MM.1S (cell line): ENCODE results near the gene VGF.

ENCODE experiments used
- DNase-seq: peaks from one replicate; pipeline ENCODE4 v3.0.0-alpha.2; 2015
- H2AFZ ChIP-seq: fragments of 300-600 bp; sonication (generic); 2 replicates; pipeline ENCODE4 v1.6.0; 2016; ENCODE audit warnings: antibody characterized with exemption, low read length
- H3F3A ChIP-seq: fragments of 300-600 bp; sonication (generic); 2 replicates; pipeline ENCODE4 v1.6.1; 2016; ENCODE audit warnings: mild to moderate bottlenecking, antibody characterized with exemption, low read length, moderate library complexity, mixed read lengths; ENCODE audit not compliant: insufficient read depth
- H3K27ac ChIP-seq: fragments of 300-600 bp; sonication (generic); 2 replicates; pipeline ENCODE4 v1.5.1; 2016; ENCODE audit warnings: mild to moderate bottlenecking, low read length
- H3K27me3 ChIP-seq: fragments of 300-600 bp; sonication (generic); replicated peaks from 2 replicates; pipeline ENCODE4 v1.6.0; 2016; ENCODE audit warnings: low read length; ENCODE audit not compliant: insufficient read depth
- H3K36me3 ChIP-seq: fragments of 300-600 bp; sonication (generic); replicated peaks from 2 replicates; pipeline ENCODE4 v1.6.1; 2016; ENCODE audit warnings: mild to moderate bottlenecking, low read length, mixed read lengths; ENCODE audit not compliant: insufficient read depth
- H3K4me1 ChIP-seq: fragments of 300-600 bp; sonication (generic); 2 replicates; pipeline ENCODE4 v1.6.1; 2016; ENCODE audit warnings: low read length, mixed read lengths
- H3K4me2 ChIP-seq: fragments of 300-600 bp; sonication (generic); 2 replicates; pipeline ENCODE4 v1.6.0; 2016; ENCODE audit warnings: low read depth, low read length
- H3K4me3 ChIP-seq: fragments of 300-600 bp; sonication (generic); 2 replicates; pipeline ENCODE4 v1.5.1; 2016; ENCODE audit warnings: low read length, mixed read lengths
- H3K79me2 ChIP-seq: fragments of 300-600 bp; sonication (generic); 2 replicates; pipeline ENCODE4 v1.6.1; 2016; ENCODE audit warnings: mixed run types, low read length, mixed read lengths
- H3K9ac ChIP-seq: fragments of 300-600 bp; sonication (generic); 2 replicates; pipeline ENCODE4 v1.6.1; 2016; ENCODE audit warnings: low read length, mixed read lengths
- H3K9me2 ChIP-seq: fragments of 300-600 bp; sonication (generic); replicated peaks from 2 replicates; pipeline ENCODE4 v1.6.1; 2016; ENCODE audit warnings: mild to moderate bottlenecking, low read length, mixed read lengths; ENCODE audit not compliant: insufficient read depth
- H3K9me3 ChIP-seq: fragments of 300-600 bp; sonication (generic); replicated peaks from 2 replicates; pipeline ENCODE4 v1.6.1; 2016; ENCODE audit warnings: mild to moderate bottlenecking, low read length, mixed read lengths; ENCODE audit not compliant: insufficient read depth
- H4K20me1 ChIP-seq: fragments of 300-600 bp; sonication (generic); 2 replicates; pipeline ENCODE4 v1.6.1; 2016; ENCODE audit warnings: mild to moderate bottlenecking, low read length, moderate library complexity, mixed read lengths; ENCODE audit not compliant: insufficient read depth
- EZH2 ChIP-seq: fragments of 300-600 bp; sonication (generic); optimal IDR thresholded peaks from 2 replicates; pipeline ENCODE3; 2017; ENCODE audit warnings: low read depth, mild to moderate bottlenecking, antibody characterized with exemption, low read length, mixed read lengths
- EZH2phosphoT487 ChIP-seq: fragments of 300-600 bp; sonication (generic); IDR thresholded peaks from 2 replicates; pipeline ENCODE4 v1.6.1; 2018; ENCODE audit warnings: antibody characterized with exemption, low read length
- TF ChIP-seq, protein P1 (sequence below): fragments of 300-600 bp; sonication (generic); IDR thresholded peaks from 2 replicates; pipeline ENCODE4 v1.5.1; 2016; ENCODE audit warnings: antibody characterized with exemption, low read length, mixed read lengths

VGF gene

GRCh38 chr7:101153969-101154692 lies 11.2 kb downstream of the VGF start, which contains the start of gene AP1S1:
Gene AP1S1, plus strand, starts transcription at chr7:101154476. Its CDS starts 39 bp downstream, at chr7:101154515.
- Histone ChIP-seq H3K9me2 (no peaks in the 10 kb centered on the region), H3K9me3 (no peaks in the 10 kb centered on the region), H3K4me1 (peaks cover 9% of the 10 kb centered on the region; the same call in 1 of the 2 replicates), H3K36me3 (no peaks in the 10 kb centered on the region), H2AFZ (peak within 1 kb of the TSS; percentile 90), H3K4me3 (peak within 1 kb of the TSS; percentile 86), H3K4me2 (peak within 1 kb of the TSS; percentile 83; the same call in 1 of the 2 replicates), H3K27me3 (peaks cover 42% of the 10 kb centered on the region), H3K9ac (peak within 1 kb of the TSS; percentile 64; the same call in 1 of the 2 replicates), H3F3A (no peaks in the 10 kb centered on the region), H3K27ac (no peak within 1 kb of the TSS), H3K79me2 (no peaks in the 10 kb centered on the region), H4K20me1 (no peaks in the 10 kb centered on the region)
- TF ChIP-seq EZH2phosphoT487 (no peak), EZH2 (no peak)
- TF ChIP-seq, protein P1, sequence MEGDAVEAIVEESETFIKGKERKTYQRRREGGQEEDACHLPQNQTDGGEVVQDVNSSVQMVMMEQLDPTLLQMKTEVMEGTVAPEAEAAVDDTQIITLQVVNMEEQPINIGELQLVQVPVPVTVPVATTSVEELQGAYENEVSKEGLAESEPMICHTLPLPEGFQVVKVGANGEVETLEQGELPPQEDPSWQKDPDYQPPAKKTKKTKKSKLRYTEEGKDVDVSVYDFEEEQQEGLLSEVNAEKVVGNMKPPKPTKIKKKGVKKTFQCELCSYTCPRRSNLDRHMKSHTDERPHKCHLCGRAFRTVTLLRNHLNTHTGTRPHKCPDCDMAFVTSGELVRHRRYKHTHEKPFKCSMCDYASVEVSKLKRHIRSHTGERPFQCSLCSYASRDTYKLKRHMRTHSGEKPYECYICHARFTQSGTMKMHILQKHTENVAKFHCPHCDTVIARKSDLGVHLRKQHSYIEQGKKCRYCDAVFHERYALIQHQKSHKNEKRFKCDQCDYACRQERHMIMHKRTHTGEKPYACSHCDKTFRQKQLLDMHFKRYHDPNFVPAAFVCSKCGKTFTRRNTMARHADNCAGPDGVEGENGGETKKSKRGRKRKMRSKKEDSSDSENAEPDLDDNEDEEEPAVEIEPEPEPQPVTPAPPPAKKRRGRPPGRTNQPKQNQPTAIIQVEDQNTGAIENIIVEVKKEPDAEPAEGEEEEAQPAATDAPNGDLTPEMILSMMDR, result no peak
- DNase-seq, result peak; percentile 97

DNA sequence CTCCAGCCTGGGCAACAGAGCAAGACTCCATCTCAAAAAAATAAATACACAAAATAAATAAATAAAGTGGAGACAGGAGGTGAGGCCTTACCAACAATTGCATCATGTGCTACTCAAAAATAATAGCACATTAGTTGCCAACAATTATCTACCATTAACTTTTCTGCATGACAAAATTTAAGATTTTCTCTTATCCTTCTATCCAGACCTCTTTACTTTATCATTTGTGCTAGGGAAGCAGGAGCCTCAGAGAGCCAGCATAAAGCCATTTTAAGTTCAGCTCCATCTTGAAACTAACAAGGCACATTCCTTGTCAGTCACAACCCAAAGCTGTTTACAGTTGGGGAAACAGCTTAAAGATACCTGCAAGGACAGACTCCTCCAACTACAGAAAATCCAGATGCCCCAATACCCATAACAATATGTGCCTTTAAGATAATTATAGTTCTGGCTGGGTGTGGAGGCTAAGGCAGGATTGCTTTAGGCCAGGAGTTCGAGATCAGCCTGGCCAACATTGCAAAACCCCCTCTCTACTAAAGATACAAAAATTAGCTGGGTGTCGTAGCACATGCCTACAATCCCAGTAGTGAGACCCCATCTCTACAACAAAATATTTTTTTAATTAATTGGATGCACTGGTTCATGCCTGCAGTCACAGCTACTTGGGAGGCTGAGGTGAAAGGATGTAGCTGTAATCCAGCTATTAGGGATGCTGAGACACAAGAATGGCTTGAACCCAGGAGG lies 13.3 kb downstream of the VGF start:
- peaks cover 60% of the 10 kb centered on the region for H3K27me3 ChIP-seq
- H3K36me3 ChIP-seq, result no peaks in the 10 kb centered on the region
- no peaks in the 10 kb centered on the region for H3K9me3 ChIP-seq
- H3K9me2 ChIP-seq, result no peaks in the 10 kb centered on the region
- TF ChIP-seq, protein P1, result no peak
- TF ChIP-seq EZH2 (no peak), EZH2phosphoT487 (no peak)
- no peaks in the 10 kb centered on the region for H4K20me1 ChIP-seq
- no peak overlapping the region for H3K4me3 ChIP-seq
- no peak for DNase-seq
- no peaks in the 10 kb centered on the region for H3K79me2 ChIP-seq
- H3K27ac ChIP-seq, result no peak overlapping the region
- no peak overlapping the region for H3K4me2 ChIP-seq
- no peak overlapping the region for H2AFZ ChIP-seq
- H3K9ac ChIP-seq, result no peak overlapping the region
- peaks cover 9% of the 10 kb centered on the region; the same call in 1 of the 2 replicates for H3K4me1 ChIP-seq
- no peaks in the 10 kb centered on the region for H3F3A ChIP-seq

GRCh38 chr7:101140746-101141382 lies 24.5 kb downstream of the VGF start:
- Histone ChIP-seq H3K27ac (no peak overlapping the region), H2AFZ (no peak overlapping the region), H3F3A (no peaks in the 10 kb centered on the region), H3K4me3 (no peak overlapping the region), H3K9me2 (no peaks in the 10 kb centered on the region), H3K4me1 (peaks cover 6% of the 10 kb centered on the region; the same call in 1 of the 2 replicates), H3K79me2 (no peaks in the 10 kb centered on the region), H3K4me2 (no peak overlapping the region), H3K9me3 (no peaks in the 10 kb centered on the region), H3K9ac (no peak overlapping the region), H4K20me1 (no peaks in the 10 kb centered on the region), H3K36me3 (no peaks in the 10 kb centered on the region), H3K27me3 (peaks cover 66% of the 10 kb centered on the region)
- no peak for DNase-seq
- TF ChIP-seq EZH2phosphoT487 (no peak), EZH2 (no peak)
- TF ChIP-seq, protein P1, result no peak
